ENCODE results near the gene SMAP1.

Gene SMAP1

GRCh38 chr6:70684794-70685493 is 17.3 kb downstream of the SMAP1 start:
- DNase-seq (ENCODE audit: low read depth), result no peak

GRCh38 chr6:70685494-70686180 is 18.0 kb downstream of the SMAP1 start:
- DNase-seq (ENCODE audit: low read depth), result no peak

- no peak for DNase-seq (ENCODE audit: low read depth)
Measured at GRCh38 chr6:70686548-70687133, 19.0 kb downstream of the SMAP1 start.

GRCh38 chr6:70693887-70694286 is 26.2 kb downstream of the SMAP1 start:
- DNase-seq (ENCODE audit: low read depth), result no peak

GRCh38 chr6:70694371-70694770 is 26.7 kb downstream of the SMAP1 start:
- DNase-seq (ENCODE audit: low read depth), result no peak

GRCh38 chr6:70700922-70701876 is 33.5 kb downstream of the SMAP1 start:
- DNase-seq (ENCODE audit: low read depth), result no peak

- no peak for DNase-seq (ENCODE audit: low read depth)
Measured at GRCh38 chr6:70705772-70706171, 38.1 kb downstream of the SMAP1 start.

GRCh38 chr6:70706491-70707123 is 38.9 kb downstream of the SMAP1 start:
- no peak for DNase-seq (ENCODE audit: low read depth)

GRCh38 chr6:70707893-70708292 is 40.2 kb downstream of the SMAP1 start:
- no peak for DNase-seq (ENCODE audit: low read depth)

- no peak for DNase-seq (ENCODE audit: low read depth)
Measured at GRCh38 chr6:70708448-70708847, 40.8 kb downstream of the SMAP1 start.

GRCh38 chr6:70709826-70710225 is 42.1 kb downstream of the SMAP1 start:
- no peak for DNase-seq (ENCODE audit: low read depth)

- no peak for DNase-seq (ENCODE audit: low read depth)
Measured at GRCh38 chr6:70714716-70715257, 47.1 kb downstream of the SMAP1 start.

- DNase-seq (ENCODE audit: low read depth), result no peak
Measured at GRCh38 chr6:70717038-70717801, 49.5 kb downstream of the SMAP1 start.

- no peak for DNase-seq (ENCODE audit: low read depth)
Measured at GRCh38 chr6:70724524-70724923, 56.8 kb downstream of the SMAP1 start.

- DNase-seq (ENCODE audit: low read depth), result no peak
Measured at GRCh38 chr6:70725817-70726415, 58.2 kb downstream of the SMAP1 start.

GRCh38 chr6:70734381-70734780 is 66.7 kb downstream of the SMAP1 start:
- DNase-seq (ENCODE audit: low read depth), result no peak

GRCh38 chr6:70734979-70735378 is 67.3 kb downstream of the SMAP1 start:
- DNase-seq (ENCODE audit: low read depth), result no peak

GRCh38 chr6:70735513-70735912 is 67.8 kb downstream of the SMAP1 start:
- no peak for DNase-seq (ENCODE audit: low read depth)

- no peak for DNase-seq (ENCODE audit: low read depth)
Measured at GRCh38 chr6:70738028-70738427, 70.3 kb downstream of the SMAP1 start.

- DNase-seq (ENCODE audit: low read depth), result no peak
Measured at GRCh38 chr6:70739534-70739933, 71.9 kb downstream of the SMAP1 start.
